CD1c-positive myeloid dendritic cell (primary cell): ENCODE measurements around the gene GPR176.
"Not testable (repeated sequence)": the region's sequence is repeated elsewhere in the genome, so short reads cannot be mapped to it uniquely, and the experiment has no call there.

Experiments used
- DNase-seq: peaks from one replicate; pipeline ENCODE4 v3.0.0-alpha.2; 2016; ENCODE audit errors: extremely low spot score

GPR176 gene

DNA sequence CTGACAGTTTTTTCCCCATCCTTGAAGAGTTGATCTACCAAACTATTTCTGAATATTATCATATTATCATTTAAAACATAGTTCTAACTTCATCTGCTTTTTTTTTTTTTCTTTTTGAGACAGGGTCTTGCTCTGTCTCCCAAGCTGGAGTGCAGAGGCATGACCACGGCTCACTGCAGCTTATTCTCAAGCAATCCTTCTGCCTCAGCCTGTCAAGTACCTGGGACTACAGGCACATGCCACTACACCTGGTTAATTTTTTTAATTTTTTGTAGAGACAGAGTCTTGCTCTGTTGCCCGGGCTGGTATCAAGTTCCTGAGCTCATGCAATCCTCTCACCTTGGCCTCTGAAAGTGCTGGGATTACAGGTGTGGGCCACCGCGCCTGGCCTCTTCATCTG lies 15.2 kb upstream of the GPR176 start:
- DNase-seq: no peak

DNA sequence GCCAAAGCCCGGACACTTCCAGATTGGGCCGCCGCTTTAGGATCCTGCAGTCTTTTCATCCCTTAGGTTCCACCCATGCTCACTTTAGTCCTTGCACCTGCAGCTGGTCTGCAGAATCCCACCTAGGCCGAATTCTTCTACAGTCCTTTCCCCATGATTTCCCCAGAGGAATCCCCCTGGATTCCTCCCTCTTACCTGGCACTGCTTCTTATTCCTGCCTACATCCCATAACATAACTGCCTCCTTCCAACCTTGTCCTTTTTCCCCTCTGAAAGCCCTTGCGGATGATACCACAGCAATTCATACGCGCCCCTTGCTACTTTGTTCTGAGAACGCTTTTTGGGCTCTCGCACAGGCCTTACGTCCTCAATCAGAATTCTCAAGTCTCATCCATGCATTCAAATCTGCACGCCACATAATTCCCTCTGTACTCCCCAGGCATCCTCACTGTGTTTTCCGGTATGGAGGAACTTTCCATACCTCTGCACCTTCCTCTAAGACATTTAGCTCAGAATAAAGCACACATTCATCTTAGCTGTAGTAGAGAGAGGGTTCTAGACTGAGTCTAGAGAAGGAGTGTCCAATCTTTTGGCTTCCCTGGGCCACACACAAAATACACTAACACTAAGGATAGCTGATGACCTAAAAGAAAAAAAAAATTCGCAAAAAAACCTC lies 14.5 kb upstream of the GPR176 start:
- DNase-seq: peak; percentile 11

GRCh38 chr15:39931615-39932014 lies 11.5 kb upstream of the GPR176 start:
- DNase-seq: no peak

DNA sequence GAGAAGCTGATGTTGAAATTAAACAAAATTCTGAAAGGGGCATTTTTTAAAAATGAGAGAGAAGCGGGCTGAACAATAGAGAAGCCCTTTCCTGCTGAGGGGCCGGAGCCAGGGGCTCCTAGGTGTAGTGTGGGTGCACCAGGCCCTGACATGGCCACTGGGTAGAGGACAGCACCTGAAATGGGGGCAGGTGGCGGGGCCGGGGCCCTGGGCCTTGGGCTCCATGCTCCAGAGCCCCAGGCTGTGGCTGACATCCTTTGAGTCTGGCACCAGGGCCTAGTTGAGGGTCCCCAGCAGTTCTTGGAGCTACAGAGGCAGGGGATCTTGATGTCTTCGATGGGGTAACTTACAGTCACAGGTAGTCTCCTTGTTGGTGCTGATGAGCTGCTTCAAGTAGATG lies 6.5 kb upstream of the GPR176 start:
- no peak for DNase-seq

DNA sequence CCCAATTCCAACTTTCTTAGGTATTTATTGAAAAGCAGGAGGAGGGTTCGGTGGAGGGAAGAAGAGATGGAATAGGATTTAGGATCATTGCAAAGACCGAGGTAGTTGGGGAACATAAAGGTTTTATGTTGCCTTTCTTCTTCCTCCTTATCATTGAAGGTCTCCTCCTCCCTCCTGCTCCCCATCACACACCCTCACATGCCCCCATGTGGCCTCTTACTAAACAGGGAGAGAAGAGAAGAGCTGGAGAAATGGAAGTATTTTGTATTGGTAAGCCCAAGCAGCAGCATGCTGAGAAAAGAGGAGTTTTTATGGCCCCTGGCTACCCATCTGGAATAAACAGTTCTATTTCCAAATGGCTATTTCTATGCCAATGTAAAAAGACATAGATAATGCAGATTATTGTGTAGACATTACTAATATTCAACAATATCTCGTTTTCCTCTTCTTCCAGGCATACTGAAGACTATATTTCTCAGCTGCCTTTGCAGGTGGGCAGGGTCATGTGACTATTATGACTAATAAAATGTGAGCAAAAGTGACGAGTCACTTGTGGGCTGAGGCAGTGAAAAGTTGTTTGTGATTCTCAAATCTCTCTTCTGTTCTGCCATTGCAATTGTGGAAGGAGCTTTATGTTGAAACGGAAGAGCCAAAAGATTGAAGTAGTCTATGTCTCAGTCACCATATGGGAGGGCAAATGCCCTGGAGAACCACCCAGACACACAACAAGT lies 5.2 kb upstream of the GPR176 start:
- peak; percentile 31 for DNase-seq

DNA sequence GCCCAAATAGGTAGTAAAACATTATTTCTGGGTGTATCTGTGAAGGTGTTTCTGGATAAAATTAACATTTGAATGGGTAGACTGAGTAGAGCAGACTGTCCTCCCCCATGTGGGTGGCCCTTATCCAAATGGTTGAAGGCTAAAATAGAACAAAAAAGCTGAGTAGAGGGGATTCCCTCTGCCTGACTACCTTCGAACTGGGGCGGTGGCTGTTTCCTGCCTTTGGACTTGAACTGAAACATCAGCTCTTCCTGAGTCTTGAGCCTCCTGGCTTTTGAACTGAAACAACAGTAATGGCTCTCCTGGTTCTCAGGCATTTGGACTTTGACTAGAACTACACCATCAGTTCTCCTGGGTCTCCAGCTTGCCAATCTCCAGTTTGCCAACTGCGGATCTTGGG lies 4.4 kb upstream of the GPR176 start:
- no peak for DNase-seq

GRCh38 chr15:39922462-39923092 lies 2.5 kb upstream of the GPR176 start:
- DNase-seq: no peak

DNA sequence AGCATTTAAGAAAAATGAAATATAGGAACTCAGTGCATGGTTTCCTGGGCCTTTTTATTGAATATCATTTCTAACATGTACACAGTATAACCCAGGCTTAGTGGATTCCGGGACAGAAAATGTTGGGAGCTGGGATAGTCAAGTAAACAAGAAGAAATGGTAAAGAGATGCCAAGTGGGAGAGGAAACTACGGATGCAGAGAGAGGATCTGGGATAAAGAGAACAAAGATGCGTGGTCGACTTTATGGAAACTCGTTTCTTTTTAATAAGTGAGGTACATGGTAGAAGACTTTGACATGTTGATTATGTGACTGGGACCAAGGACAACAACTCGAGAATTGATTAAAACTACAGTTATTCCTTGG lies 1.2 kb upstream of the GPR176 start:
- DNase-seq: no peak

DNA sequence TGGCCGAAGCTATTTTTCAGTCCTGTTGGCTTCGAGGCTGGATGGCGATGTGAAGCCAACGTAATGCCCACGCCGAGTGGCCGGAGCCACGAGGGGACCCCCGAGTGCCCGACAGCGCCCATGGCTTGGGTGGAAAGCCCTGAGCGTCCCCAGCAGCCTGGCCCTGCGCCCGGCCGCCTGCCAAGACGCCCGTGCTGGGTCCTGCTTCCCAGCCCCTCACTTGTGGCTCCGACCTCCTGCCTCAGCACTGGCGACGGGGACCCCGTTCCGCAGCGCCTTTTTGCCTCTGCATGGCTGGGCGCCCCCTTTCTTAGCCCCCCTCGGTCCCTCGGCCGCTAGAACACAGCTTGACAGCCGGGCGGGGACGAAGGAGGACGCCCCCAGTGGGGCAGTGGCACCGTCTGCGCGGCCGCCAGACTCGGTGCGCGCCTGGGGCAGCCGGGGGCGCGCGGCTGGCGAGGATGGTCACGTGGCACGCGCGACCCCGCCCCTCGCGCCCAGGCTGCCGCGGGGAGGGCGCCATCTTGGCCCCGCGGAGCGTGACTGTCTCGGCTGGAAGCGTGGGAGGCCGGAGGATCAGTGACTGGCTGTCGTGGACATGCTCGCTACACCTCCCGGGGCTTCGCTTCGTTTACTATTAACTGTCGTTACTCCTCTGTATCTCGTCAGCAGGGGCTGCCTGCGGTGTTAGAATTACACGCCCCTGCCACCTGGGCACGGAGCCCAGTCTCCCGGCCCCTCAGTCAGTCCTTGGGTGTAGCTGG lies 626 bp upstream of the GPR176 start:
- peak; percentile 94 for DNase-seq

DNA sequence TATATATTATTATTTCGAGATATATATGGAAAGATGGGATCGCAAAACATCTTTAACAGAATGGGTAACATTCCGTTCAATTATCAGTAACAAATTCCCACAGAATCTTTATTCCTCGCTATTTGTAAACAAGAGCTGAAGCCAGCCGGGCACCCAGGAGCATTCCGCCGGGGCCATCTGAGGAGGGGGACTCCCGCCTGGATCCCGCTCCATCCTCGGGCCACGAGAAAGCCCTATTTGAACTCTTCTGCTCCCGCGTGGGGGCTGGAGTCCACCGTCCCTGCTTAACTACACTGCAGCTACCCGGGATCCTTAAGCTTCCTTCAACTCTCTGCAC lies 687 bp downstream of the GPR176 start:
- DNase-seq: no peak

- no peak for DNase-seq
Measured at GRCh38 chr15:39918688-39919385, 1.2 kb downstream of the GPR176 start.

GRCh38 chr15:39914977-39915376 lies 5.1 kb downstream of the GPR176 start:
- DNase-seq: no peak

DNA sequence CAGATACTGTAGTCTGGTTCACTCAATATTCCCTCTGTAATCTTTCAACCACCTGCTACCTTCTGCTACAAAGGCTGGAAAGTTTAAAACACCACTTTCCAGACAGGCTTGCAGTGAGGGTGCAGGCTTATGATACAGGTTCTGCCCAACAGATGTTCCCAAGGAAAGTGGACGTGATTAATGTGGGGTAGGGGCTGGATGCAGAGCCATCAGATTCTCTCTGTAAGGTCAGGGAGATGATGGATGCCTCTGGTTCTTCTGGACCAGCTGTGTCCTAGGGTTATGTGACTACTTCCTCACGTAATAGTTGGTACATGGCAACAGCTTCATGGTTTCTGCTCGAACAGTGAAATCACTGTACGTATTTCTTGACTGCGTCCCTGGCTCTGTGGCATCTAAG lies 11.1 kb downstream of the GPR176 start:
- DNase-seq: no peak

DNA sequence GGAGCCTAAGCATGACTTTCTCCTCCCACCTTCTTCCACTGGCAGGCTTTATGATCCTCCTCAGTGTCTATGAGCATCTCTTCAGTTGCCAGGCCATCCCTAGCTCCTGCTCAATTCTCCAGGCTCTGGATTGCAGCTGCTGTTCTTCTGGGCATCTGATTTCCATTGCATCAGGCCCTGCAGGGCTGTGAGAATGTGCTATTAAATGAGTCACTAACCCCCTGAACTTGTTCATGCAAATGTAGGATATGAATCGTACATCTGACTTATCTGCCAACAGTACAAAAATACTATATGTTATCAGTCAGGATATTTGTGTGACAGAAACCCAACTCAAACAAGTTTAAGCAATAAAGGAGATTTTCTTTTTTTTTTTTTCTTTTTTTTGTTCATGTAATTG lies 11.9 kb downstream of the GPR176 start:
- DNase-seq: no peak

DNA sequence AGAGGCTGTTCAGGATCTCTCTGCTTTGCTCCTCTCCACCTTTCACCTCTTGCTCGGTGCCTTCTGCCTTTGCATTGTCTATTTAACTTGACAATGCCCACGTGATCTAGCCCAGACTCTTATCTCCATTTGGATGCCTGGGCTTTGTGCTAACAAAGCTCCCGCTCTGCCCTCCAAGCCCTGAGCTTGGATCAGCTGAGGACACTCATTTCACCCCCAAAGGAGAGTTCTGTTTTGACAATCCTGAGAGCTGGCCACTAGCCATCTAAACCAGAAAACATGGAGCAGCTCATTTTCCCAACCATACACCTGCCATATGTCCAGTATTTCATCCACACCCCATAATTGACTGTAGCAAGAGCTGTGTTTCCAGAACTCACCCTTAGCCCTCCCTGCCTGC lies 12.8 kb downstream of the GPR176 start:
- DNase-seq: no peak

- DNase-seq: no peak
Measured at GRCh38 chr15:39904115-39904514, 16.0 kb downstream of the GPR176 start.

GRCh38 chr15:39898317-39898716 lies 21.7 kb downstream of the GPR176 start:
- DNase-seq: no peak

DNA sequence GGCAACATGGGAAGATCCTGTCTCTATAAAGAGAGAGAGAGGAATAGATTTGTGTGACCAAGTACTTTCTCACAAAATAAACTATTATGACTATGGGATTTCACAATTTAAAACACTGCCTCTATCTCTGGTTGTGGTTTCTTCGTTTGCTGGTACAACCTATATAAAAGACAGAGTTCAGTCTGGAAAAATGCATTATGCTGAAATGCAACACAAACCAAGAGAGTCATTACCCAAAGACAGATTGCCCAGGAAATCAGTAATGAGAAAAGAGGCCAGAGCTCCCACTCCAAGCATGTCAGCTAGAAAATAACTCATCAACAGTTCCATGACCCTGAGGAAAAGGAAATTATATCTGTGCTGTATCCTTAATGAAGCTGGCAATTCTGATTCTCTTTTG lies 23.2 kb downstream of the GPR176 start:
- DNase-seq: no peak

DNA sequence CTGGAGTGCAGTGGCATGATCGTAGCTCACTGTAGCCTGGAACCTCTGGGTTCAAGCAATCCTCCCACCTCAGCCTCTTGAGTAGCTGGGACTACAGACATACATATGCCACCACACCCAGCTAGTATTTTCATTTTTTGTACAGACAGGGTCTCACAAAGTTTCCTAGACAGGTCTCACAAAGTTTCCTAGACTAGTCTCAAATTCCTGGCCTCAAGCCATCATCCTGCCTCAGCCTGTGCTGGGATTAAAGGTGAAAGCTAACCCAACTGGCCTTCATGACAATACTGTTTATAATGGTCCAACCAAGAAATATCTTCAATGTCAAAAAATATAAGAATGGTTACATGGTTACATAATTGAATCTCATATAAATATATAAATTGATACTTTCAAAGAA lies 24.0 kb downstream of the GPR176 start:
- no peak for DNase-seq

GRCh38 chr15:39893051-39893450 lies 27.0 kb downstream of the GPR176 start:
- not testable (repeated sequence) for DNase-seq

DNA sequence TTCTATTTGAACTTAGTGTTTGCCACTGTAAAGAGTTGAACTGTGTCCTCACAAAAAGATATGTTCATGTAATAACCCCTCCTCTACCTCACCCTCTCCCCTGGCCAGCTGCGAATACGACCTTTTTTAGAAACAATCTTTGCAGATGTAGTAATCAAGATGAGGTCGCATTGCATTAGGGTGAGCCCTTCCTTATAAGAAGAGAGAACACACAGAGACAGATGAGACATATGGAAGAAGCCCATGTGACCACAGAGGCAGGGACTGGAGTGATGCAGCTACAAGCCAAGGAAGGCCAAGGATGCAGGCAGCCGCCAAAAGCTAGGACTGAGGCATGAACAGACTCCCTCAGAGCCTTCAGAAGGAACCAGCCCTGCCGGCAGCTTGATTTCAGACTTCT lies 27.6 kb downstream of the GPR176 start:
- no peak for DNase-seq

DNA sequence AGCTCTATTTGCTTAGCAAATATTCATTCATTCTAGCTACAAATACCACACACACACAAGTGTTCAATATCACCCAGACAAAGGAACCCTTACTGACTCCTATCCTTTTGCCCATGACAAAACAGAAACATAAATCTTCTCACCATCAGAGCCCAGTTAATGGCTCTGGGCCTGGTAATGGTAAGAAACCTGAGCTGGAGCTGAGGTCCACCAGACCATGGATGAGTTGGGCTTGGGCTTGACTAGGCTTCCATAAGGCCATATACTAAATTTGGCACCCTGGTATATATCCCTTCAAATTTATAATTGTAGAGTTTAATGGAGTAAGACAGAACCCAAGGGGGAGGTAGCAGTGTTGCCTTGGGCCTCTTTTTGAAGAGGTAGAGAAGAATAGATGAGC lies 29.4 kb downstream of the GPR176 start:
- DNase-seq: no peak
